Spleen (tissue), 11 donors: ENCODE data around the gene GARIN5B. TPM values are rescaled to one million over a fixed set of nuclear protein-coding genes. Genes with fewer than 3 reads are reported as not detected.
A peak's percentile ranks its signal among the peaks of the same experiment; 100 is the strongest.

Experiments used
- DNase-seq: peaks from one replicate; pipeline ENCODE4 v3.0.0-alpha.2; 2020
- H3K27ac ChIP-seq, 8 donors: fragments of 200-600 bp; sonication (generic) in 7 of 8; 1 replicate in 4 of 8; 2 replicates in 4 of 8; pipeline versions ENCODE4 v1.5.0 to v1.8.0; 2016 to 2021; ENCODE audit warnings: inconsistent platforms in 4 of 8, mild to moderate bottlenecking in 4 of 8, moderate library complexity in 1 of 8
- H3K27me3 ChIP-seq, 7 donors: fragments of 200-600 bp; sonication (generic) in 6 of 7; replicated peaks in 1 of 7; 1 replicate in 4 of 7; 2 replicates in 3 of 7; pipeline versions ENCODE4 v1.5.0 to v1.8.0; 2016 to 2021; ENCODE audit warnings: inconsistent platforms in 3 of 7, mild to moderate bottlenecking in 1 of 7
- H3K36me3 ChIP-seq, 6 donors: fragments of 200-600 bp; sonication (generic) in 5 of 6; 1 replicate in 4 of 6; 2 replicates in 2 of 6; pipeline versions ENCODE4 v1.5.0 to v1.8.0; 2016 to 2021; ENCODE audit warnings: inconsistent platforms in 2 of 6
- H3K4me1 ChIP-seq, 6 donors: fragments of 200-600 bp; sonication (generic) in 5 of 6; 1 replicate in 3 of 6; 2 replicates in 3 of 6; pipeline versions ENCODE4 v1.5.0 to v1.8.0; 2016 to 2021; ENCODE audit warnings: inconsistent platforms in 3 of 6
- H3K4me3 ChIP-seq, 8 donors: fragments of 200-600 bp; sonication (generic) in 7 of 8; 1 replicate in 4 of 8; 2 replicates in 4 of 8; pipeline versions ENCODE4 v1.5.0 to v1.8.0; 2016 to 2021; ENCODE audit warnings: inconsistent platforms in 4 of 8, mild to moderate bottlenecking in 4 of 8, moderate library complexity in 2 of 8
- H3K9me3 ChIP-seq, 8 donors: fragments of 200-600 bp; sonication (generic) in 7 of 8; 1 replicate in 4 of 8; 2 replicates in 4 of 8; pipeline versions ENCODE4 v1.5.0 to v1.8.0; 2016 to 2021; ENCODE audit warnings: inconsistent platforms in 4 of 8
- POLR2A ChIP-seq, 3 donors: fragments of 450-650 bp; IDR thresholded peaks; one replicate each; pipeline ENCODE4 v1.5.1; 2017; ENCODE audit warnings: antibody characterized with exemption in 3 of 3, mild to moderate bottlenecking in 1 of 3
- POLR2AphosphoS5 ChIP-seq, 3 donors: sonication (generic); formaldehyde crosslinking; IDR thresholded peaks; one replicate each; pipeline ENCODE4 v1.5.1; 2017; ENCODE audit warnings: antibody characterized with exemption in 3 of 3
- WGBS, 5 donors: extraction: QIAGEN DNeasy Blood & Tissue Kit in 3 of 5; methylation state at CpG; one replicate each; pipeline versions ENCODE4 v1.1.5 to v1.1.7; 2013 to 2018; 5-methylcytosine and 5-hydroxymethylcytosine counted together
- intact Hi-C: fragments of 100-400 bp; cut with DNase I; formaldehyde crosslinking; loops from one replicate; pipeline ENCODE4 v1.15.0; 2023; ENCODE audit warnings: low total_unique reads
- polyA plus RNA-seq, 3 donors: library from polyadenylated mRNA; stranded (reverse); fragments of 200-250 nt; gene quantifications; one replicate each; pipeline ENCODE4 v1.2.1, GENCODE V29; 2013
- total RNA-seq, 7 donors: library from RNA; depleted of rRNA in 3 of 7; stranded (reverse); fragments of >200 nt in 3 of 7; fragmentation: NEBNext Ultra II Directional in 4 of 7; extraction: Animal tissue kit (Norgen Biotek cat#: 25700) in 4 of 7; gene quantifications; one replicate each; pipeline versions ENCODE4 v1.1.0 to v1.2.1, GENCODE V29; 2016 to 2021
- TF ChIP-seq, protein P1 (sequence below), 11 experiments: fragments of 200-600 bp in 7 of 11; fragments of 450-650 bp in 4 of 11; sonication (generic) in 4 of 11; IDR thresholded peaks in 8 of 11; conservative IDR thresholded peaks in 3 of 11; 1 replicate in 7 of 11; 2 replicates in 4 of 11; pipeline versions ENCODE4 v1.4.0 to v1.8.0; 2016 to 2021; ENCODE audit warnings: antibody characterized with exemption in 11 of 11, inconsistent platforms in 4 of 11, mild to moderate bottlenecking in 1 of 11
- donor health status: healthy with polysubstance abuse.
- donor health status: DM: no; HTN: no; CAD: no; lungs with moderate emphysema.
- donor health status: DM: no; HTN: no; CAD: no.
- donor health status: Bipolar disorder and iron deficiency.
- donor health status: healthy.
- donor health status: DM: no; HTN: no; CAD: no.
- donor health status: DM: yes; HTN: yes; CAD: no.

Gene GARIN5B
- total and polyA plus RNA-seq, 10 donors, result not detected

DNA sequence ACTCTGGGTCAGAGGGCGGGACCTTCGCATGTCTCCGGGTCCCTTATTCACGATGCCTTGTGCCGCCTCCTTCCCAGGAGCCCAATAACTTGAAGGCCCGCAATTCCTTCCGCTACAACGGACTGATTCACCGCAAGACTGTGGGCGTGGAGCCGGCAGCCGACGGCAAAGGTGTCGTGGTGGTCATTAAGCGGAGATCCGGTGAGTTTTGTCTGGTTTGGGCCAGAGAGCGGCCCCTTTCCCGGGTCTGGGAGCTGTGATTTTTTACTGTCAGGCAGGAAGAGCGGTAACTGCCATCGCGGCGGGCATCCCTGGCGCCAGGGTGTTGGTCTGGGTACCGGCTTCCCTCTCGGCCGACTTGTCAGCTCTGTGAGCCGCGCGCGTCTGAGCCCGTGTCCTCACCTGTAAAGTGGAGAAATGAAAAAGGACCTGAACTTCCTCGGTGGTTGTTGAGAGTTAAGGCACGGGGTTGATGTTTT, 23.5 kb upstream of the GARIN5B start:
- TF ChIP-seq POLR2AphosphoS5 (IDR thresholded peaks at IDR 0.05), result no peak
- TF ChIP-seq, protein P1, sequence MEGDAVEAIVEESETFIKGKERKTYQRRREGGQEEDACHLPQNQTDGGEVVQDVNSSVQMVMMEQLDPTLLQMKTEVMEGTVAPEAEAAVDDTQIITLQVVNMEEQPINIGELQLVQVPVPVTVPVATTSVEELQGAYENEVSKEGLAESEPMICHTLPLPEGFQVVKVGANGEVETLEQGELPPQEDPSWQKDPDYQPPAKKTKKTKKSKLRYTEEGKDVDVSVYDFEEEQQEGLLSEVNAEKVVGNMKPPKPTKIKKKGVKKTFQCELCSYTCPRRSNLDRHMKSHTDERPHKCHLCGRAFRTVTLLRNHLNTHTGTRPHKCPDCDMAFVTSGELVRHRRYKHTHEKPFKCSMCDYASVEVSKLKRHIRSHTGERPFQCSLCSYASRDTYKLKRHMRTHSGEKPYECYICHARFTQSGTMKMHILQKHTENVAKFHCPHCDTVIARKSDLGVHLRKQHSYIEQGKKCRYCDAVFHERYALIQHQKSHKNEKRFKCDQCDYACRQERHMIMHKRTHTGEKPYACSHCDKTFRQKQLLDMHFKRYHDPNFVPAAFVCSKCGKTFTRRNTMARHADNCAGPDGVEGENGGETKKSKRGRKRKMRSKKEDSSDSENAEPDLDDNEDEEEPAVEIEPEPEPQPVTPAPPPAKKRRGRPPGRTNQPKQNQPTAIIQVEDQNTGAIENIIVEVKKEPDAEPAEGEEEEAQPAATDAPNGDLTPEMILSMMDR (IDR thresholded peaks at IDR 0.05 in 8 of 11, conservative IDR thresholded peaks at IDR 0.05 in 3 of 11), result no peak
- Histone ChIP-seq H3K4me3 (peak overlapping the region; percentile 74 to 96 (median 90)), H3K9me3 (no peaks in the 10 kb centered on the region), H3K27me3 (no peaks in the 10 kb centered on the region), H3K36me3 (peaks cover 4 to 51% (median 43%) of the 10 kb centered on the region in 6 donors), H3K27ac (peak overlapping the region; percentile 88 to 96 (median 93)), H3K4me1 (peaks cover 43 to 80% (median 62%) of the 10 kb centered on the region in 6 donors)
- peak; percentile 83 for DNase-seq
- intact Hi-C loops, result no loop called here
- 1 to 4% (median 1%) methylated on average over 20 to 33 of the region's 33 CpGs for WGBS, 5 donors

GRCh38 chr19:55385724-55386492, 22.8 kb upstream of the GARIN5B start, which contains the start of gene RPL28:
Gene RPL28, plus strand, starts transcription at chr19:55385932. Its CDS starts 426 bp downstream, at chr19:55386358.
- TF ChIP-seq POLR2AphosphoS5 (IDR thresholded peaks at IDR 0.05), result peak; percentile 100
- peak; percentile 96 to 99 (median 97) for TF ChIP-seq POLR2A (IDR thresholded peaks at IDR 0.05)
- TF ChIP-seq, protein P1 (IDR thresholded peaks at IDR 0.05 in 8 of 11, conservative IDR thresholded peaks at IDR 0.05 in 3 of 11), result peak in 1 of 11 experiments; percentile 21
- Histone ChIP-seq H3K27ac (peak within 1 kb of the TSS; percentile 88 to 96 (median 93)), H3K27me3 (no peaks in the 10 kb centered on the region), H3K9me3 (no peaks in the 10 kb centered on the region), H3K36me3 (peaks cover 4 to 44% (median 38%) of the 10 kb centered on the region in 6 donors), H3K4me1 (peaks cover 43 to 73% (median 59%) of the 10 kb centered on the region in 6 donors), H3K4me3 (peak within 1 kb of the TSS; percentile 74 to 96 (median 90))
- intact Hi-C loops, result no loop called here
- DNase-seq, result peak; percentile 99
- WGBS, 5 donors, result 0 to 1% (median 0%) methylated on average over 46 to 68 of the region's 68 CpGs

- no peak for TF ChIP-seq POLR2AphosphoS5 (IDR thresholded peaks at IDR 0.05)
- TF ChIP-seq, protein P1 (IDR thresholded peaks at IDR 0.05 in 8 of 11, conservative IDR thresholded peaks at IDR 0.05 in 3 of 11), result no peak
- no peak for TF ChIP-seq POLR2A (IDR thresholded peaks at IDR 0.05)
- H3K9me3 ChIP-seq, result no peaks in the 10 kb centered on the region
- H3K4me3 ChIP-seq, result peak overlapping the region; percentile 74 to 96 (median 90)
- peak overlapping the region; percentile 88 to 96 (median 93) for H3K27ac ChIP-seq
- peaks cover 4 to 36% (median 33%) of the 10 kb centered on the region in 6 donors for H3K36me3 ChIP-seq
- WGBS, 5 donors, result 3 to 7% (median 5%) methylated on average over 28 to 34 of the region's 34 CpGs
- intact Hi-C loops, result no loop called here
- peak; percentile 96 for DNase-seq
- H3K27me3 ChIP-seq, result no peaks in the 10 kb centered on the region
- peaks cover 43 to 66% (median 56%) of the 10 kb centered on the region in 6 donors for H3K4me1 ChIP-seq
Measured at GRCh38 chr19:55384920-55385723, 22.1 kb upstream of the GARIN5B start.
